ENCODE data around the gene TBXA2R.
"Not testable (repeated sequence)": the region's sequence is repeated elsewhere in the genome, so short reads cannot be mapped to it uniquely, and the experiment has no call there.

Gene TBXA2R

DNA sequence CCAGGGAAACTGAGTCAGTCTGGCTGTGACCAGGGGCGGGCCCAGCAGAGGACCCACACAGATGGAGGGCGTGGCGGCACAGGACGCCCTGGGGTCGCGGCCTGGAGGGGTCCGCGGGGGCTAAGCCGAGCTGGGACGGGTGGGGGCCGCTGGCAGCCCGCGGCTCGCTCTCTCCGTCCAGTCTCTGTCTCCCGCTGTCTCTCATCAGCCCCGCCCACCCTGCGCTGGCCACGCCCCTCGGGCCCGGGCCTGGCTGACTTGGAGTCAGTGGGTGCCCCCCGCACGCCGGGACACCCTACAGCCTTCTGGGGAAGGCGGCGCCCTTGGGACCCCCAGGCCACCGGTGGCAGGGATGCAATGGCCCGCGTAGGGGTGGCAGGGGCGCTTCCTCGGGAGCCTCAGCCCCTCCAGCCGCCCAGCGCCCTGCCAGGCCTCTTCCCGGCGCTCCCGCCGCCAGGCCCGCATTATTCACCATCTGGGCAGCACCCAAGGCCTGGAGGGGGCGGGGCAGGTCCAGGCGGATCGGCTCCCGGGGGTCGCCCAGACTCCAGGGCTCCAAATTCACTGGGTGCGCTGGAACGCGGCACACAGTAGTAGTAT lies at the start of gene TBXA2R:
Gene TBXA2R (minus strand): TSS at position 186 of the 600 bp plus-strand sequence. CDS start 6,241 bp downstream, outside the sequence.
- DNase-seq = peak; percentile 69

- DNase-seq = no peak
These were observed 49.5 kb upstream of the TBXA2R start for GRCh38 chr19:3656073-3656746.

GRCh38 chr19:3655402-3656072 lies 48.9 kb upstream of the TBXA2R start:
- no peak for DNase-seq

GRCh38 chr19:3653865-3654513 lies 47.3 kb upstream of the TBXA2R start:
- DNase-seq = no peak

- no peak for DNase-seq
These were observed 46.6 kb upstream of the TBXA2R start for GRCh38 chr19:3653081-3653795.

DNA sequence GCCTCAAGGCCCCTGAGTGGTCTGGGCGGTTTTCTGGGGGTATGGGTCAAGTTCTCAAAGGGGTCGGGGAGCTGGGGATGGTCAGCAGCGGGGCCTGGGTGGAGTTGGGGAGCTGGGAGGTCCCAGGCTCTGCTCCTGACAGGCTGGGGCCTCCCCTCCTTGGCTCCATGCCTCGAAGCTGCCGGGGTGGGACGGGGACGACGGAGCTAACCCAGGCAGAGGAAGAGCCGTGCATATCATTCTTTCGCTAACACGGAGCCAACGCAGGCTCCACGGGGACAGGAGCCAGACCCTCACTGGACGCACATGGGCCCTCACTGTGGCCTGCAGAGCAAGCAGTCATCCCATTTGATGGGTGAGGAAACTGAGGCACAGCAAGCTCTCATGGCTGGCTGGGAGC lies 45.7 kb upstream of the TBXA2R start:
- DNase-seq = no peak

GRCh38 chr19:3651684-3652083 lies 45.0 kb upstream of the TBXA2R start:
- DNase-seq = no peak

DNA sequence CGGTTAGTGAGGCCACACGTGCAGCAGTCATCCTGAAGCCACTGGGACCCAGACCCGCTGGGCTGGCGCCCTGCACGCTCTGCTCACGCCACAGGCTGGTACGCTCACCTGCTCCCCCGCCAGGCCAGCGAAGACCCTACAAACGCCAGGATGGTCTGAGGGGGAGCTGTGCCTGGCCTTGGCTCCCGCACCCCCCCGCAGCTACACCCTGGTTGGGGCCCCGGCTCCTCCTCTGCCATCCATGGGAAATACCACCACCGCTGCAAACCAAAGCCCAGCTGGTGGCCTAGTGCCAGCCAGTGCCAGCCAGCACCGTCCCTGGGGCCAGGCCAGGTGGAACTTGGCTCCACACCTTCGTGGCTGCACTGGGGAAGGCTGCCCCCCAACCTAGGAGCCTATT lies 43.2 kb upstream of the TBXA2R start:
- no peak for DNase-seq

DNA sequence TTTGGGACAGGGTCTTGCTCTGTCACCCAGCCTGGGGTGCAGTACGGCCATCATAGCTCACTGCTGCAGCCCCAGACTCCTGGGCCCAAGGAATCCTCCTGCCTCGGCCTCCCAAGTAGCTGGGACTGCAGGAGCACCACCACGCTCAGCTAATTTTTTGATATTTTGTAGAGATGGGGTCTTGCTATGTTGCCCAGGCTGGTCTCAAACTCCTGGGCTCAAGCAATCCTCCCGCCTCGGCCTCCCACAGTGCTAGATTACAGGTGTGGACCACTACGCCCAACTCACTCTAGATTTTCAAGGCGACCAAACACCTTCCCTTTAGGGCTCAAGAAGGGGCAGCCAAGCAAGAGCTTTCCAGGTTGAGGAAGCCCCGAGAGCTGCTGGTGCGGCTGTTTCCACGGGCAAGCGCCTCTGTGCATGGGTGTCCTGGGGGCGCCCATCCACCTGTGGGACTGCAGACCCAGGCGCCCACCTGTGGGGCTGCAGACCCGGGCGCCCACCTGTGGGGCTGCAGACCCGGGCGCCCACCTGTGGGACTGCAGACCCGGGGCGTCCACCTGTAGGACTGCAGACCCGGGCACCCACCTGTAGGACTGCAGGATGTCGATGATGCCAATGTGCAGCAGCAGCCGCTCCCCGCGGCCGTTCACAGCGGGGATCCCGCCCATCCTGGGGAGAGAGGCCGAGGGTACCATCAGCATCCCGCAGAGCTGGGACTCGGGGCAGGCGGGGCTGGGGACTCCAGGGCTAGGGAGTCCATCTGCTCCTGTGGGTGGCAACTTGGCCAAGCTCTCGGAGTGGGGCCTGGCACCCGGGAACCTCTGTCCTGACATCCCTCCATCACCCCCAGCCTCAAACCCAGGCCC lies 41.6 kb upstream of the TBXA2R start:
- no peak for DNase-seq

- DNase-seq = not testable (repeated sequence)
These were observed 40.4 kb upstream of the TBXA2R start for GRCh38 chr19:3647102-3647501.

DNA sequence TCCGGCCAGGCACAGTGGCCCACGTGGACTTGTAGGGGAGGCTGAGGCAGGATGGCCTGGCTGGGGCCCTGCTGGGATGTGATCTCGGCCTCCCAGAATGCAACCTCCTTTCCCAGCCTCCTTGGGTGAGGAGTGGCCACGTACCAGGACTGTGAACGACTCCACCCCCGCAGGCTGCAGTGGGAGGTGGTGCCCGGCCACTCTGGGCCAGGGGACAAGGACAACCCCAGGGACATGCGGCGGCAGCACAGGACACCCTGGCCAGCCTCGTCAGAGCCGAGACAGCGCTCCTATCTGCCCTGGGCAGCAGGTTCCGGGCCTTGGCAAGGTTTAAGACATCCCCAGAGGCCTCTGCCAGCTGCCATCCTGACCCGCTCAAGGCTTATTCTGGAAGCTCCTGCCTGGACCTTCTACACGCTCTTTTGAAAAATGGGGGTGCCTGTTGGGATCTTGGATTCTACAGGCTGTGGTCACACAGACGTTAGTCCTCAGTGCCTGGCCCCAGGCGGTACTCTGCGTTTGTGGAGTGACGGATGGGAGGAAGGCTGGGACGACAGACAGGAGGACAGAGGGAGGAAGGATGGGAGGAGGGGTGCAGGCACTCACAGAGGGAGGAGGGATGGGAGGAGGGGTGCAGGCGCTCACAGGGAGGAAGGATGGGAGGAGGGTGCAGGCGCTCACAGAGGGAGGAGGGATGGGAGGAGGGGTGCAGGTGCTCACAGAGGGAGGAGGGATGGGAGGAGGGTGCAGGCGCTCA lies 39.8 kb upstream of the TBXA2R start:
- DNase-seq = no peak

DNA sequence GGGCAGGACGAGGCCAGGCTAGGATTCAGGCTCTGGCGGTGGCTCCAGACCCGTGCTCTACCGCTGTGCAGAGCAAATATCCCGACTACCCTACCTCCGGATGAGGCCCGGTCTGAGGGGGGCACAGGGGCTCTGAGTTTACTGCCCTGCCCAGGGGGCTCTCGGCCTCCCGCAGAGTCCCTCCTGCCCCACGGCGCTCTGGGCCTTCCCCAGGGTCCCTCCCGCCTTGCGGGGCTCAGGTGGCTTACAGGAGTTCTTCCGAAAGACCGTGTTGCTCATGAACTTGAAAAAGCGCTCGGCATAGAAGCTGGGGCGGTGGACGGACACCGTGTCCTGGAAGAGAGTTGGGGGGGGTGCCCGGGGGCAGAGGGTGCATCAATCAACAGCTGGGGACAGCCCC lies 39.1 kb upstream of the TBXA2R start:
- no peak for DNase-seq

DNA sequence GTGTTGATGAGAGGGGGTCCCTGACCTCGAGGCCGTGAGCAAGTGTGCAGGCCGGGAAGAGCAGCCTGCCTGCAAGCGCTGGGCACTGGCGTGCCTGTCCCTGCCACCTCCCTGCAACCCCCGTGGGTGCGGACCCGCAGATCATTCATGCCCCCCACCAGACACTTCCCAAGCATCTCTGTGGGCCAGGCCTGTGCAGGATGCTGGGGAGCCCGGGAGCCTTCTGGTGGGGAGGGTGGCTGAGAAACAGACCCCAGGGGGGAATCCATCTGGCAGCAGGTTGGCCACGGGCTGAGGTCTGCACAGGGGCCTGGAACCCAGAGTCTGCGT lies 38.4 kb upstream of the TBXA2R start:
- no peak for DNase-seq

- DNase-seq = no peak
These were observed 37.8 kb upstream of the TBXA2R start for GRCh38 chr19:3644351-3645066.

DNA sequence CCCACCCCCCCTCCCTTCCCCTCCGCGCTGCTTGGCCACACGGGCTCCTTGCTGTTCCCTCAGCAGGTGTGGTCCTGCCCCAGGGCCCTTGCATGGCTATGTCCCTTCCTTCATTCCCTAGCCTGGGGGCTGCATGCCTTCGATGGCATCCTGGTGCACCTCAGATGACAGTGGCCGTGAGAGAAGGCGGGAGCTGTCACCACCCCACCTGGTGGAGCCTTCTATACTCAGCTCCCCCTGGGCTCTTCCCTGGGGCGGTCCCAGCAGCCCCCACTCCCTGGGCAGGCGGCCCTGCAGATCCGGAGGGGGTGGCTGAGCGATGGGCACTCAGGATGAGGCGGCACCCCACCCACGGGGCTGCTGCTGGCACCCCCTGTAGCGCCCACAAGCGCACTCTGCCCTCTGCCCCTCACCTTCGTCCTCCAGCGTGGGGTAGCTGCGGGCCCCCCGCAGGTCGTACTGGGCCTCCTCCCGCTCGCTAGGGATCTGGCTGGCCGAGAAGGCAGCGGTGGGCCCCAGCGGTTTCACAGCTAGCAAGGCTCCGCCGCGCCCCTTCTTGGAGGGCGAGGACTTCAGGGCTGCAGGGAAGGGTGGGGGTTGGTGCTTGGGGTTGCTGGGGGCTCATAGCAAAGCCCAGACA lies 37.1 kb upstream of the TBXA2R start:
- no peak for DNase-seq

DNA sequence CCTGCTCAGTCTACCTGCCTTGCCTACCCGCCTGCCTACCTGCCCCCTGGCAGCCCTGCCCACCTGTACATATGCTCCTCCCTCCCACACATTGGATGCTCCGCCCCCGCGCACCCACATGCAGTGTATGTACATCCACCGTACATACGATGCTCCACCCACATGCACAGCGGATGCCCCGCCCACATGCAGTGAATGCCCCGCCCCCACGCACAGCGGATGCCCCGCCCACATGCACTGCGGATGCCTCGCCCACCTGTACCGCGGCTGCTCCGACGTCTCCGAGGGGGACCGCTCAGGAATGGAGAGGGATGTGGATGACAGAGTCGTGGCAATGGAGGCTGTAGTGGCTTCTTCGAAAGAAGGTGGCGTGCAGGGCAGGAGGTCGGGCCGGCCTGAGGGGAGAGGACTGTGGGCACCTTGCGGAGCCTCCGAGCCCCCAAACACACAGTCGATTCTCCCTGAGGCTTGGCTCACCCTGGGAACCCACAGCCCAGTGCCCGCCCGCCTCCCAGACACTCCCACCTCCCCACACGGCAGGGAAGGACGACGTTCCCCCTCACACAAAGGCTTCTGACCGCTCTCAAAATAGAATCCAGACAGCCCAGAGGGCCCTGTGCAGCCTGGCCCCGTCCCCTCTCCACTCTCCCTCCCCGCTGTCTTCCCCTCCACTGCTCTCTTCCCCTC lies 36.5 kb upstream of the TBXA2R start:
- no peak for DNase-seq

GRCh38 chr19:3642296-3642695 lies 35.6 kb upstream of the TBXA2R start:
- DNase-seq = no peak

DNA sequence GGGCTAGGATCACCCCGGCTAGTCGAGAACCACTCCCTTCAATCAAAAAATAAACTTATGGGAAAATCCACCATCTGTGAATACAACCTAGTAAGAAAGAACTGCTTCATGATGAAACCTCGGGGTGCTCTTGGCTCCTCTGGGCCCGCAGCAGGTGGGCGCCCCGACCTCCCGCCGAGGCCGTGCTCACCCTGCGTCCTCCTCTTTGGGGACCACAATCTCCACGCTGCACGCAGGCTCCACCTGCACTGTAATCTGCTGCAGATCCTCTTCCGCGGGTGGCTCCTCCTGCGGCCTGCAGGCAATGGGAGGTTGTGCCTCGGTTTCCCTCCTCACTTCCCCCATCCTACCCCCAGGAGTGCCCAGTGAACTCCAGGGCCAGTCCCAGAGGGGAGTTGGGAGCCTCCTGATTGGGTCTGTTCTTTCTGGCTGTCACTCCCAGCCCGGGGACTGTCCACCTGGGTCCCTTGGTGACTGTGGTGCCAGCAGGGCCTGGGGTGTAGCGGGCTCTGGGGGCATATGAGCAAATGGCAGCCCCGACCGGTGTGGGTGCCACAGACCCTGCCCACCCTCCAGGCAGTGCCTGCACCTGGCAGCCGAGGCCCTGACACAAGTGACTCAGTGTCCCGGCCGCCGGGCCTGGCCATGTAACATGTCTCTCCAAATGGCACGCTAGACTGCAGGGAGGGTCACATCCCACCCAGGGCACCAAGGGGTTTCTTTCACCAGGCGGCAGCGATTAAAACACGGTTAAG lies 35.0 kb upstream of the TBXA2R start:
- no peak for DNase-seq

DNA sequence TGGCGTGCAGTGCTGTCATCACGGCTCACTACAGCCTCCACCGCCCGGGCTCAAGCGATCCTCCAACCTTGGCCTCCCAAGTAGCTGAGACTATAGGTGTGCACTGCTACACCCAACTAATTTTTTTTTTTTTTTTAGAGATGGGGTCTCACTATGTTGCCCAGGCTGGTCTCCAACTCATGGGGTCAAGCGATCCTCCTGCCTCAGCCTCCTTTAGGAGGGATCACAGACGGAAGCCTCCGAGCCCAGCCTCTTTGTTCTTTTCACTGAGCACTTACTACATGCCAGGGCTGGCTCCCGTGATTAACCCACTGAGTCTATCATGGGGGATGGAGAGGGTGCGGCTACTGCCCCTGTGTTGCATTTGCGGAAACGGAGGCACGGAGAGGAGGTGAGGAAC lies 32.8 kb upstream of the TBXA2R start:
- DNase-seq = no peak
